NCI-H1417 (cell line): Measurements from ENCODE around the gene PHF13.
"Not testable (repeated sequence)": the region's sequence is repeated elsewhere in the genome, so short reads cannot be mapped to it uniquely, and the experiment has no call there.

Experiments
- DNase-seq, 3 experiments: peaks; one replicate each; lab custom pipeline; 2025; lab: John Stamatoyannopoulos, UW

Gene PHF13

GRCh38 chr1:6660415-6661049 lies 47.0 kb downstream of the PHF13 start:
- no peak for DNase-seq

DNA sequence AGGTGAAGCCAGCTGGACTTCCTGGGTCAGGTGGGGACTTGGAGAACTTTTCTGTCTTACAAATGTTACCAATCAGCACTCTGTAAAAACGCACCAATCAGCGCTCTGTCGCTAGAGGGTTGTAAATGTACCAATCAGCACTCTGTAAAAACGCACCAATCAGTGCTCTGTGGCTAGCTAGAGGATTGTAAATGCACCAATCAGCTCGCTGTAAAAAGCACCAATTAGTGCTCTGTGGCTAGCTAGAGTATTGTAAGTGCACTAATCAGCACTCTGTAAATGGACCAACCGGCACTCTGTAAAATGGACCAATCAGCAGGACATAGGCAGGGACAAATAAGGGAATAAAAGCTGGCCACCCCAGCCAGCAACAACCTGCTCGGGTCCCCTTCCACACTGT lies 48.9 kb downstream of the PHF13 start:
- DNase-seq = not testable (repeated sequence)

- DNase-seq = no peak
These were observed 53.2 kb downstream of the PHF13 start for GRCh38 chr1:6666696-6667095.

DNA sequence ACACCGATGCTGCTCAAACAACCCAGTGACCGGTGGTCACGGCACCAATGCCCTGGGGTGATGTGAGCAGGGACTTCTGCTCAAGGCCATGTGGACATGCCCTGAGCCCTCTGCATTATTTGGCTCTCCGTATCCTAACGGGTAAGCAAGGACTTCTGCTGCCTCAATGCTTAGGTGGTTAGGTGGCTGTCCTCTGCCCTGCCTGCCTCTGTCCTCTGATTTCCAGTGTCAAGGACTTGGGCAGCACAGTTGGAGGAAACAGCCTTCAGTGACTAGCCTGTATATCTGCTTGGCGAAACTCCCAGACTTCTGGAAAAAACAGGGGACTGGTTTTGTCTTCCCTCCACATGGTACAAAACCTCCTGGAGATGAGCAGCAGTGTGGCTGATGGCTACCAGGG lies 53.6 kb downstream of the PHF13 start:
- no peak for DNase-seq

DNA sequence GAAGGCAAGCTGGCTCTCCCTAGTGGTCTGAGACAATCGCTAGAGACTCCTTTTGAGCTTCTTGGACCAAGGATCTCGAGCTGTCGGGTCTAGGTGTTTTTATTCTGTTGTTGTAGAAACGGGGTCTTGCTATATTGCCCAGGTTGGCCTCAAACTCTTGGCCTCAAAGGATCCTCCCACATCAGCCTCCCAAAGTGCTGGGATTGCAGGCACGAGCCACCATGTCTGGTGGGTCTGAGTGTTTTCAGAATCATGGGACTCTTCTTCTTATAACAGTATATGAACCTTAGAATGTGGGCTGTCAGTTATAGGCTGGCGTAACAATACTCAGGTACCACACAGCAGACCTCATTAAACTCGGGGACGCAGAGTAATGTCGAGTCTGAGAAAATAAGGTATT lies 55.0 kb downstream of the PHF13 start:
- no peak for DNase-seq

DNA sequence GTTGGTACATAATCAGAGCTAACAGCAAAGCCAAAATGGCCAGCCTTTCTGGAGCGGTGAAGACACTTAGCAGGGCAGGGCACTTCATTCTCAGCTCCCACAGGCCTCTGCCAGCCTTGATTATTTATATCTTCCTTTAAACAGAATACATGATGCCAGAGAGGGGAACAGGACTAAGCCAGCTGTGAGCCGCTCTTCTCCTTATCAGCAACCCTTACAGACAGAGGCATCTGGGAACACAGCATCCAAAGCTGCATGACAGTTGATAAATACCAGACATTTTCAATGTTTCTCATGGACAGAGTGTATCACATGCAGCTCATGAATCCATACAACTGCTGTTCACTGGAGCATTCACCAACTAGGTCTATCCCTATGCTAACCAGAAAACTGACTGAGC lies 59.0 kb downstream of the PHF13 start:
- DNase-seq = no peak
